ENCODE results near the gene MRPS18B.

The MRPS18B gene

GRCh38 chr6:30617565-30618269 is at the start of gene MRPS18B:
TSS of gene MRPS18B (plus strand) at chr6:30617840. CDS start at chr6:30617866, 26 bp downstream.
- DNase-seq (ENCODE audit: low read depth in 2 of 2) = peak; percentile 93 to 95

- DNase-seq (ENCODE audit: low read depth in 2 of 2) = peak in 1 of 2 experiments; percentile 43
Observed at GRCh38 chr6:30568245-30568644, 49.4 kb upstream of the MRPS18B start.

DNA sequence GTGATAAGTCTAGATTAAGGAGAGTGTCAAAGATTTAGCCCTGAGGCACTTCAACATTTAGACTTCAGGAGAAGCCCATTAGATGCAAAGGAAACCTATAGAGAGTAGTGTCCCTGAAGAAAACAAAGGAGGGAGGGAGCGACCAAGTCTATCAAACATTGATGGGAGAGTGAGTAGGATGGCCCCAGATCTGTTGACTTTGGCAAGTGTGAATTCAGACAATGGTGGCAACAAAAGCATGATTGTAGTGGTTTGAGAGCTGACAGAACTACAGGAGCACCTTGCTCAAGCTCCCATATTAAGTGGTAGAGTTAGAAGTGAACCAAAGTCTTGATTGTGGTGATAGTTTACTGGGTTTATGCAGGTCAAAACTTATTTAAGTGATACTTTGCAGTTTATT is 47.4 kb upstream of the MRPS18B start:
- no peak for DNase-seq (ENCODE audit: low read depth in 2 of 2)

DNA sequence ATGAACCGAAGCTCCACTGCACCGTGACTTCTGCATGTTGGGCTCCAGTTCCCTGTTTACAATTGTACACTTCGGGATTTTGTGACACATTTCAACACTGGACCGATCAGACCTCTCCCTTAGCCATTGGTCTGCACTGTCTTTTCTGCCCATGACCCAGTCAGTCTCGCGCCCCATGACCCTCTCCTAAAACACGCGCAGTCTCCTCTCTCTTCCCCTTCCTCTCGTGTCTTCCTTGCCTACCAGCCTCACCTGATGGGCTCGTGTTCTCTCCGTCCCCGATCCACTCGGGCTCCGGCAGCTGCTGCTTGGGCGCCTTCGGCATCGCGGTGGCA is 46.9 kb upstream of the MRPS18B start:
- DNase-seq (ENCODE audit: low read depth in 2 of 2) = no peak

DNA sequence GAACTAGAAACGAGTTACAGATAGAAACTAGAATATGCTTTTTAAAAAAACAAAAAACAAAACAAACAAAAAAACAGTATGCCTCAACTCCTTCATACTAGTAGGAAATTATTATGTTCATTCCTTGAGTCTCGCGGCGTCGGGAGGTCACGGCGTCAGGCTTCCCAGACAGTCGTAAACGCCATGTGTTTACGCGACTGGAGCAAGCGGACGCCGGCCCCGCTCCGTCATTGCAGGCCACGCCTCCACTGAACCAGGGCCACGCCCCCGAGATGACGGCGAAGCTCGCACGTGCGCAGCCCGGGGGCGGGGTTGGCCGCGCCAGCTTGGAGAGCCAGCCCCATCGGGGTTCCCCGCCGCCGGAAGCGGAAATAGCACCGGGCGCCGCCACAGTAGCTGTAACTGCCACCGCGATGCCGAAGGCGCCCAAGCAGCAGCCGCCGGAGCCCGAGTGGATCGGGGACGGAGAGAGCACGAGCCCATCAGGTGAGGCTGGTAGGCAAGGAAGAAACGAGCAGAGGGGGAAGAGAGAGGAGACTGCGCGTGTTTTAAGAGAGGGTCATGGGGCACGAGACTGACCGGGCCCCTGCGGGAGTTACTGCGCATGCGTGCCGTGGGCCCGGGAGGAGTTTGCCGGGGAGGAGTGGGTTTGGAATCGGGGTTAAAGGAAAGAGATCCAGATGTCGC is 46.4 kb upstream of the MRPS18B start, which contains the start of gene ABCF1:
ABCF1 (plus strand) TSS at position 368 of the 687 bp plus-strand sequence; CDS start at position 414, 46 bp downstream.
- DNase-seq (ENCODE audit: low read depth in 2 of 2) = peak; percentile 99

GRCh38 chr6:30571762-30572082 is 45.9 kb upstream of the MRPS18B start:
- no peak for DNase-seq (ENCODE audit: low read depth in 2 of 2)

GRCh38 chr6:30572148-30572547 is 45.5 kb upstream of the MRPS18B start:
- no peak for DNase-seq (ENCODE audit: low read depth in 2 of 2)

- DNase-seq (ENCODE audit: low read depth in 2 of 2) = no peak
Observed at GRCh38 chr6:30573113-30573512, 44.5 kb upstream of the MRPS18B start.

GRCh38 chr6:30578051-30578450 is 39.6 kb upstream of the MRPS18B start:
- no peak for DNase-seq (ENCODE audit: low read depth in 2 of 2)

DNA sequence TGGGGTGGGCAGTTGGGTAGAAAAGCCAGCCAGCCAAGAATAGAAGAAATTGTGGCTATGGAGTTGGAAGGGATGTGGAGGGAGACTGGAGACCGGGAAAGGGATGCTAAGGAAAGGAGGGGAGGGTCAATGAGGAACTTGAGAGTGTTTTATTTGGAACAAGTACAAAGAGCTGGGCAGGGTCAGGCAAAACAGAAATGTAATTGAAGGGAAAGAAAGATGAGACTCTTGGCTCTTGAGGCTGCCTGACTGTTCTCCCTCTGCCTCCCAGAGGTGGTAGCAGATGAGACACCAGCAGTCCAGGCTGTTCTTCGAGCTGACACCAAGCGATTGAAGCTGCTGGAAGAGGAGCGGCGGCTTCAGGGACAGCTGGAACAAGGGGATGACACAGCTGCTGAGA is 33.7 kb upstream of the MRPS18B start:
- no peak for DNase-seq (ENCODE audit: low read depth in 2 of 2)

- DNase-seq (ENCODE audit: low read depth in 2 of 2) = no peak
Observed at GRCh38 chr6:30589754-30590358, 27.8 kb upstream of the MRPS18B start.

- no peak for DNase-seq (ENCODE audit: low read depth in 2 of 2)
Observed at GRCh38 chr6:30590509-30590908, 27.1 kb upstream of the MRPS18B start.

- DNase-seq (ENCODE audit: low read depth in 2 of 2) = no peak
Observed at GRCh38 chr6:30591008-30591407, 26.6 kb upstream of the MRPS18B start.

DNA sequence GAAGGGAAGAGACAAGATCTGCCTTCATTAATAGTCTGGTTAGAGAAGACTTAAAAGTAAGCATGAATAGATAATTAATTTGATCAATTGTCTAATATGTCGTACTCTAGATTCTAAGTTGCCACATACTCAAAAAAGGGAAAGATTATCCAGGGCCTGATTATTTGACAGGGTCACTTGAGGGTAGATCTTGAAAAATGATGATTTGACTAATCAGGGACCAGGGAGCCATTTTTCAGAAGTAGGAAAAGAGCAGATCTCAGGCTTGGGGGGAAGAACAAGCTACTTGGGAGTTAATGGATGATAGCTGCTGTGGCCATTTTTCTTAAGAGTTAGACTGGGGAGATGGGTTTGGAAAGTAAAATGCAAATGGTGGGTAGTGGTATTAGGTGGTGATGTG is 25.4 kb upstream of the MRPS18B start:
- no peak for DNase-seq (ENCODE audit: low read depth in 2 of 2)

GRCh38 chr6:30597315-30598144 is 20.1 kb upstream of the MRPS18B start:
- peak; percentile 54 to 87 for DNase-seq (ENCODE audit: low read depth in 2 of 2)

GRCh38 chr6:30598912-30599624 is 18.6 kb upstream of the MRPS18B start:
- no peak for DNase-seq (ENCODE audit: low read depth in 2 of 2)

- DNase-seq (ENCODE audit: low read depth in 2 of 2) = no peak
Observed at GRCh38 chr6:30599625-30600324, 17.9 kb upstream of the MRPS18B start.

DNA sequence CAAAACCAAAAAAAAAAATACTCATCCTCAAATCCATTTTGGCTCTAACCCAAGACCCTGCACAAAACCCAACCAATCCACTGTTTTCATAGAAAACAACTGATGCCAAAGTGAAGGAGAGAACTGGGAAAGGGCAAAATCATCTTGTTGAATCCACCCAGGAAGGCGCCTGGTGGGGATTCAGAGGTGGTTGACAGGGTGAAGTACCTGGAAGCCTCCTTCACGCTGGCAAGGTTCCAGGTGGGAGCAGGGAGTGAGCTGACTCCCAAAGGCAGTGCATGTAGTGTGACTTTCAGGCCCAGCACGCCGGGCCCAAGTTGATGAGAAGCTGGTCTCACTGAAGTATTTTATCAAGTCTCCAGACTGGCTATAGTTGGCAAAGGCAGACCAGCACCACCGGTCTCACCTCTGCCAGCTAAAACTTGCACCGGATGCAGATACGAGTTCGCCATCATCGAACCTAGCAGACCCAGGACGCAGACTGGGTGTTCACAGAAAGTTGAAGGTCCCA is 17.1 kb upstream of the MRPS18B start:
- DNase-seq (ENCODE audit: low read depth in 2 of 2) = no peak

DNA sequence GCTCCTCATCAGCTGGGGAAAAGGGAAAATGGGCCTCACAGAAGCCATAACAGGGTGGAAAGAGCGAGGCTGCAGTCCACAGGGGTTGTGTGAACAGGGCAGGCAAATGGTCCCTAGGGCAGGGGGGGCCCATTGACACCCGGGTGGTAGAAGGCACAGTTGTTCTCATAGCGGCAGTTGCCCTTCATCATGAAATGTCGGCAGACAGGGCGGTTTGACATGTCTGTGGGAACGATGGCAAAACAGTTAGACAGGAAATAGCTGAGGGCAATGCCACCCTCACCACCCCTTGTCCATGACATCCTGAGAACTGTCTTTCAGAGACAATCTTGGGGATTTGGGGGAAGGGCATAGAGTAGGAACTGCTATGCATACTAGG is 16.2 kb upstream of the MRPS18B start:
- no peak for DNase-seq (ENCODE audit: low read depth in 2 of 2)

GRCh38 chr6:30601815-30602641 is 15.6 kb upstream of the MRPS18B start:
- no peak for DNase-seq (ENCODE audit: low read depth in 2 of 2)

All from stimulated activated CD4-positive, alpha-beta T cell treated with anti-CD3 and anti-CD28 coated beads, Interleukin-12 subunit alpha, Interleukin-12 subunit beta, amount 100 ng/mL, for 24 hours (primary cell).